Subcutaneous adipose tissue (tissue), 4 donors: ENCODE data around the gene COX7A2. TPM values are rescaled to one million over a fixed set of nuclear protein-coding genes. Genes with fewer than 3 reads are reported as not detected.

Experiments used
- CTCF ChIP-seq: fragments of 450-650 bp; IDR thresholded peaks from one replicate; pipeline ENCODE4 v1.5.1; 2016; ENCODE audit warnings: low read depth, mild to moderate bottlenecking, control low read depth, antibody characterized with exemption, moderate library complexity
- total RNA-seq, 4 donors: library from RNA; depleted of rRNA; stranded (reverse); fragments of >200 nt; gene quantifications; one replicate each; pipeline ENCODE4 v1.1.0, GENCODE V29; 2016

The COX7A2 gene
- 100 to 1,000 TPM; 185 to 343 (median 263) TPM for total RNA-seq

GRCh38 chr6:75243333-75244062, at the start of gene COX7A2:
COX7A2 (minus strand) TSS chr6:75243801; CDS start chr6:75243734, 67 bp downstream.
- TF ChIP-seq CTCF, result no peak

GRCh38 chr6:75292555-75292954, 49.0 kb upstream of the COX7A2 start:
- no peak for TF ChIP-seq CTCF

GRCh38 chr6:75291744-75292143, 48.1 kb upstream of the COX7A2 start:
- TF ChIP-seq CTCF, result no peak

DNA sequence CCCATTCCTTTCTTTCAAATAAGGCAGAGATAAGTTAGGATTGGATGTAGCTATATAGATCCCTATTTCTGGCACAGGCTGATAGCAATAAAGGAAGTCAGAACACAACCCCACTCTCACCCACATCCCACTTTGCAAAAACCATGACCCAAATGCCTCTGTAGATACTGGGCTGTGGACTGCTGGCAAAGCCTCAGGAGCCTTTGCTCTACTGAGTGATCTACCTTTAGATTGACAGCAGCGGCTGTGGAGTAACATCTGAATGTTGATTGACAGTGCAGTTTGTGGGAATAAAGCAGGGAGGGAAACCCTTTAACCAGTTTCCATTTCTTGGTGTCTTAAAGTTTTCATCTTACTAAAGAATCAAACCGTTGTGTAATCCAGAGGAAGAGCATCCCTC, 47.7 kb upstream of the COX7A2 start:
- no peak for TF ChIP-seq CTCF

- no peak for TF ChIP-seq CTCF
Measured at GRCh38 chr6:75290136-75290945, 46.7 kb upstream of the COX7A2 start.

- TF ChIP-seq CTCF, result no peak
Measured at GRCh38 chr6:75288023-75288422, 44.4 kb upstream of the COX7A2 start.

DNA sequence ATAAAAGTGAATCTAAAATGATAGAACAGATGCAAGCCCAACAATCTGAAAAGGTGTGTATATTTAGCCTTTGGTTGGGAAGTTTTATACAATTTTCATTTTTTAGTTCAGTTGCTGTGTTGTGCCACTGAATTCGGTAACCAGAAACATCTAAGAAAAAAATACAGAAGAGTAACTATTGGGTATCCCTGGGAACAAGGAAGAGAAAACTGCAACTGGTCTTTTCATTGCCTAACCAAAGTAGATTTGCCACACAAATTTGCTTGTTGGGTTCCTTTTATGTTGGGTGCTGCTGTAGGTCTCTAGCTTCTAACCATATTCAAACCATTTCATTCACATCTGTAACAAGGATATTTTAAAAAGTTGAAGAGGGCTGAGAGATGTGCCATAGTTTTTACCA, 43.8 kb upstream of the COX7A2 start:
- TF ChIP-seq CTCF, result no peak
